CD4-positive, alpha-beta T cell (primary cell): ENCODE results near the gene HNRNPD. TPM values are rescaled to one million over a fixed set of nuclear protein-coding genes. Genes with fewer than 3 reads are reported as not detected.
"Not testable (repeated sequence)": the region's sequence is repeated elsewhere in the genome, so short reads cannot be mapped to it uniquely, and the experiment has no call there.

Experiments used
- ATAC-seq: fragments of 200-7000 bp; cut with Tn5 transposase; one replicate; pipeline ENCODE4 v1.10.0; 2022; ENCODE audit warnings: mild to moderate bottlenecking; ENCODE audit not compliant: poor library complexity
- CTCF ChIA-PET: fragments of 350-600 bp; sonication (Branson Sonifier 250); formaldehyde crosslinking; loops from one replicate; lab custom pipeline; 2021; ENCODE audit warnings: antibody characterized with exemption, inconsistent platforms; lab: Charles Lee
- POLR2A ChIA-PET: fragments of 350-600 bp; sonication (Branson Sonifier 250); formaldehyde crosslinking; loops from one replicate; lab custom pipeline; 2021; ENCODE audit warnings: antibody characterized with exemption, inconsistent platforms; lab: Charles Lee
- DNase-seq, 14 experiments: peaks; one replicate each; pipeline ENCODE4 v3.0.0-alpha.2; 2013 to 2020; ENCODE audit warnings: mixed read lengths in 2 of 14
- H3K27ac ChIP-seq, 2 donors: one replicate each; pipeline versions ENCODE4 v1.5.1 to v1.7.0; 2013; ENCODE audit warnings: low read length in 2 of 2, low read depth in 1 of 2, mild to moderate bottlenecking in 1 of 2
- H3K27me3 ChIP-seq, 2 experiments: 1 replicate in 1 of 2; 2 replicates in 1 of 2; pipeline versions ENCODE4 v1.6.1 to v1.7.0; 2013; ENCODE audit warnings: low read length in 2 of 2, control low read depth in 1 of 2, mild to moderate bottlenecking in 1 of 2, moderate library complexity in 1 of 2; ENCODE audit not compliant: insufficient read depth in 2 of 2, control insufficient read depth in 1 of 2
- H3K36me3 ChIP-seq: one replicate; pipeline ENCODE4 v1.6.1; 2013; ENCODE audit warnings: low read length, control low read depth; ENCODE audit not compliant: insufficient read depth
- H3K4me1 ChIP-seq: one replicate; pipeline ENCODE4 v1.6.1; 2013; ENCODE audit warnings: low read length, control low read depth; ENCODE audit not compliant: insufficient read depth
- H3K4me3 ChIP-seq: one replicate; pipeline ENCODE4 v1.5.1; 2013; ENCODE audit warnings: mild to moderate bottlenecking, low read length, moderate library complexity
- H3K9me3 ChIP-seq, 2 experiments: 1 replicate in 1 of 2; 2 replicates in 1 of 2; pipeline versions ENCODE4 v1.6.1 to v1.7.0; 2013; ENCODE audit warnings: low read length in 2 of 2, mild to moderate bottlenecking in 2 of 2, control low read depth in 1 of 2, moderate library complexity in 1 of 2; ENCODE audit not compliant: control insufficient read depth in 1 of 2, insufficient read depth in 1 of 2
- H3K27ac Mint-ChIP-seq: one replicate; pipeline ENCODE4 v1.8.0; 2020; ENCODE audit warnings: mixed read lengths
- H3K27me3 Mint-ChIP-seq: one replicate; pipeline ENCODE4 v1.8.0; 2021; ENCODE audit warnings: mixed read lengths
- H3K36me3 Mint-ChIP-seq: one replicate; pipeline ENCODE4 v1.8.0; 2021; ENCODE audit warnings: low read depth, mixed read lengths
- H3K4me1 Mint-ChIP-seq: one replicate; pipeline ENCODE4 v1.8.0; 2021; ENCODE audit warnings: low read depth, mixed read lengths
- H3K4me3 Mint-ChIP-seq: one replicate; pipeline ENCODE4 v1.8.0; 2020; ENCODE audit warnings: mild to moderate bottlenecking, mixed read lengths
- H3K9me3 Mint-ChIP-seq: one replicate; pipeline ENCODE4 v1.8.0; 2020; ENCODE audit warnings: mixed read lengths
- CTCF ChIP-seq: fragments of 200-600 bp; IDR thresholded peaks from one replicate; pipeline ENCODE4 v1.8.0; 2022; ENCODE audit warnings: antibody characterized with exemption, mild to moderate bottlenecking
- intact Hi-C, 2 experiments: fragments of 100-400 bp; cut with DNase I in 1 of 2; cut with micrococcal nuclease in 1 of 2; formaldehyde crosslinking; loops; one replicate each; pipeline versions ENCODE4 v1.15.1 to v1.9.0; 2023 to 2025; cut with DNase I, micrococcal nuclease
- total RNA-seq, 174 experiments: library from RNA in 2 of 174; stranded (reverse) in 2 of 174; gene quantifications; one replicate each; pipeline ENCODE4 v1.2.3 and lab custom pipeline; 2021 to 2026

The HNRNPD gene
- total RNA-seq, 2 experiments from 2014 or later, result 235 to 244 TPM

DNA sequence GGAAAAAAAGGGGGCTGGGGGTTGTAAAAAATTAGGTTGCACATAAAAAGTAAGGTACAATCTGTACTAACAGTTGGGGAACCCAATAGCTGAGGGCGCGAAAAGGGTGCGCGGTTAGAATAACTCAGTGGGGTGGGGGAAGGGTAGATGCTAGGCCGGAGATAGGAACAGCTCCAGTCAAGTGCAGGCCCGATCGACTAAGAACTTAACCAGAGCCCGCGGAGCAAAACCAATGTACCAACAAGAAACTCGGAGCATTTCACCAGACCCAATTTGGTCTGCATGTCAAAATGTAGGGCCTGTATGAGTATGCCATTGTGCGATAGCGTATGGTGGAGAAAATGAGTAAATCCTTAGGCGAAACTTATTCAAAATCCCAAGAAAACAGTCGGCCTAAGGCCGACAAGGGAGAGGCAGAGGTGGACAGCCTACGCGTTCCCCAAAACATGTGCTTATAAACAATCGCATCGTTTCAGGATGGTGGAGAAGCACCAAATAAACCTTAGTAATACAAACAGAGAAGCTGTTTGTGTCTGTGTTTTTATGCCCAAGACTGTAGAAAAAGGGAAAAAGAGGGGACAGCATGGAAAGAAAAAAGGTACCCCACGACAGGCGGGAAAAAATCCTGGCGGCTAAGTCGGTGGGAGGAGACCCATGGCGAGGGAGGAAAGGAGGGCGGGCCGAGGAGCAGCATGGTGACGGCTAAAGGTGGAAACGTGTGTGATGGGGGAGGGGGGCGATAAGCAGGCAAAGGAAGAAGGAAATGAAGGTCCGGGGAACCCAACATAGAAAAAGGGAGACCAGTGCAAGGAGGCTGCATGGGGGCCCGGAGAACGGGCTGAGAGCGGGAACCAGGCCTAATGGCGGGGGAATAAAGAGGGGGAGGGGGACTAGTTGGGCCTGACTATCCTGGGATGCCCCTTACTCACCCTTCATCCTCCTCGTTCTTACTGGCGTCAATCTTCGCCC lies 990 bp downstream of the HNRNPD start:
- ChIA-PET CTCF (interaction anchor here (1.4 to 4.7 kb wide), 3 partner anchors 12 to 88 kb away, joined by 5 to 28 read pairs (median 18); no protein-coding TSS in a partner anchor), POLR2A (interaction anchor here (0.6 to 7.0 kb wide), 8 partner anchors 12 to 901 kb away, joined by 3 to 277 read pairs (median 4); partner anchors contain the start of genes ENOPH1 and HNRNPDL)
- H3K36me3 Mint-ChIP-seq, result peaks cover 77% of the 10 kb centered on the region
- no peaks in the 10 kb centered on the region for H3K27me3 ChIP-seq
- H3K9me3 Mint-ChIP-seq, result no peaks in the 10 kb centered on the region
- H3K9me3 ChIP-seq, result peaks cover 0 to 3% of the 10 kb centered on the region in 2 experiments
- H3K4me3 ChIP-seq, result peak overlapping the region; percentile 97
- H3K27ac Mint-ChIP-seq, result peak overlapping the region; percentile 98
- H3K36me3 ChIP-seq, result peaks cover 31% of the 10 kb centered on the region
- no peaks in the 10 kb centered on the region for H3K27me3 Mint-ChIP-seq
- ATAC-seq (peak; percentile 12), DNase-seq (peak; percentile 23 to 84 (median 56))
- H3K4me1 Mint-ChIP-seq, result peaks cover 72% of the 10 kb centered on the region
- TF ChIP-seq CTCF, result no peak
- H3K4me1 ChIP-seq, result peaks cover 24% of the 10 kb centered on the region
- intact Hi-C loops, result loop anchor here (1.0 to 10.0 kb wide), 10 partner anchors 12 to 1112 kb away; partner anchors contain the start of genes ABRAXAS1 (in 2 of the 2), COQ2 (in 2 of the 2), LIN54 (in 2 of the 2) and COPS4 (in 1 of the 2)
- H3K27ac ChIP-seq, result peak overlapping the region; percentile 99
- H3K4me3 Mint-ChIP-seq, result peak overlapping the region; percentile 99

- no peaks in the 10 kb centered on the region for H3K27me3 Mint-ChIP-seq
- intact Hi-C loops, result loop anchor here (5.0 to 10.0 kb wide), 9 partner anchors 84 to 1113 kb away; partner anchors contain the start of genes ABRAXAS1 (in 2 of the 2), COQ2 (in 2 of the 2), LIN54 (in 2 of the 2) and COPS4 (in 1 of the 2)
- no peaks in the 10 kb centered on the region for H3K9me3 Mint-ChIP-seq
- DNase-seq (peak in 1 of 14 experiments; percentile 27), ATAC-seq (no peak)
- peaks cover 80% of the 10 kb centered on the region for H3K4me1 Mint-ChIP-seq
- ChIA-PET CTCF (interaction anchor here (1.2 to 4.7 kb wide), 3 partner anchors 11 to 80 kb away, joined by 3 to 28 read pairs (median 18); no protein-coding TSS in a partner anchor), POLR2A (interaction anchor here (1.3 to 7.0 kb wide), 3 partner anchors 11 to 87 kb away, joined by 5 to 277 read pairs (median 24); partner anchors contain the start of genes ENOPH1 and HNRNPDL)
- H3K27me3 ChIP-seq, result no peaks in the 10 kb centered on the region
- H3K9me3 ChIP-seq, result no peaks in the 10 kb centered on the region
- H3K4me1 ChIP-seq, result peaks cover 31% of the 10 kb centered on the region
- H3K27ac Mint-ChIP-seq, result peak overlapping the region; percentile 98
- peaks cover 90% of the 10 kb centered on the region for H3K36me3 Mint-ChIP-seq
- TF ChIP-seq CTCF, result no peak
- H3K4me3 ChIP-seq, result peak overlapping the region; percentile 97
- peak overlapping the region; percentile 99 for H3K4me3 Mint-ChIP-seq
- peaks cover 44% of the 10 kb centered on the region for H3K36me3 ChIP-seq
- H3K27ac ChIP-seq, result peak overlapping the region in 1 of 2 donors; percentile 99
Measured at GRCh38 chr4:82371497-82371896, 2.3 kb downstream of the HNRNPD start.

DNA sequence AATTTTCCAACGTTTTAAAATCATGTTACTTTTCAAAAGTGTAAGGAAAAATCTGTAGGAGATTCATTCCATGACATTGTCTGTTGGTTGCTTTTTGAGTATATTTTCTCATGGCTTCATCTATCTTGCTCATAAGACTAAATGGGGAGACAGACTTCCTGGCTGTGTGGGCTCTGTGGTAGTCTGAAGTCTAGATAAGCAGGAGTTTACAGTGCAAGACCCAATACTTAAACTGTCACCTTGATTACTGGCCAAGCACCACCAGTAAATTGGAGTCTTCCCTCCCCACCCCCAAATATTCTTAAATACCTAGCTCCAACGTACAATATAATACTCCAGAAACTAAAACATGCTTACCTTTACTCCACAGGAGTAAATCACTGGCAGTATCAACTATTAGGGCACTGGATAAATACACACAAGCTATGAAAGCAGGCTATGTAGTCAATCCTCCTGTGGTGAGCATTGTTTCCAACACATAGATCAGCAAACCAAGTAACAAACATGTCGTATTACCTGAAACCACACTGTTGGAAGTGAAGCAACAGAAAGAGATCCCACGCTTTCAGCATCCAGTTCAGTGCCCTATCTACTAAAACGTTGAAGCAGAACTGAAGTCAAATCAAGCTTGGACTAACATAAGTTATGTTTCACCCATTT lies 6.2 kb downstream of the HNRNPD start:
- no peak for TF ChIP-seq CTCF
- ATAC-seq, result peak; percentile 56
- Mint-ChIP-seq H3K4me3 (peak overlapping the region; percentile 77), H3K27ac (peak overlapping the region; percentile 65), H3K27me3 (no peaks in the 10 kb centered on the region), H3K36me3 (peaks cover 88% of the 10 kb centered on the region), H3K4me1 (peaks cover 92% of the 10 kb centered on the region), H3K9me3 (no peaks in the 10 kb centered on the region)
- intact Hi-C loops, result loop anchor here (10.0 kb wide), 2 partner anchors 893 to 963 kb away; partner anchors contain the start of gene RASGEF1B (in 1 of the 2)
- H3K4me1 ChIP-seq, result peaks cover 47% of the 10 kb centered on the region
- no peaks in the 10 kb centered on the region for H3K27me3 ChIP-seq
- no peak overlapping the region for H3K27ac ChIP-seq
- no peak overlapping the region for H3K4me3 ChIP-seq
- no peaks in the 10 kb centered on the region for H3K9me3 ChIP-seq
- CTCF ChIA-PET, result interaction anchor here (2.1 kb wide), 1 partner anchor 61 kb away, joined by 11 read pairs; the partner anchor contains the start of genes ENOPH1 and HNRNPDL
- POLR2A ChIA-PET, result interaction anchor here (2.1 kb wide), 1 partner anchor 61 kb away, joined by 12 read pairs; no protein-coding TSS in a partner anchor
- DNase-seq, result peak in 1 of 14 experiments; percentile 41
- H3K36me3 ChIP-seq, result peaks cover 56% of the 10 kb centered on the region

GRCh38 chr4:82366431-82366830 lies 7.4 kb downstream of the HNRNPD start:
- not testable (repeated sequence) for H3K27me3 Mint-ChIP-seq, ATAC-seq, H3K4me3 ChIP-seq, DNase-seq, H3K27ac ChIP-seq, H3K9me3 Mint-ChIP-seq, H3K9me3 ChIP-seq, H3K27me3 ChIP-seq
- ChIA-PET POLR2A (interaction anchor here (0.9 to 2.1 kb wide), 2 partner anchors 63 to 895 kb away, joined by 3 to 12 read pairs; partner anchors contain the start of gene RASGEF1B), CTCF (interaction anchor here (2.1 kb wide), 1 partner anchor 62 kb away, joined by 11 read pairs; the partner anchor contains the start of genes ENOPH1 and HNRNPDL)
- H3K4me1 ChIP-seq, result peaks cover 47% of the 10 kb centered on the region
- Mint-ChIP-seq H3K4me1 (peaks cover 95% of the 10 kb centered on the region), H3K36me3 (peaks cover 79% of the 10 kb centered on the region), H3K4me3 (peak overlapping the region; percentile 65), H3K27ac (peak overlapping the region; percentile 65)
- H3K36me3 ChIP-seq, result peaks cover 56% of the 10 kb centered on the region
- intact Hi-C loops, result loop anchor here (10.0 kb wide), 2 partner anchors 892 to 962 kb away; partner anchors contain the start of gene RASGEF1B (in 1 of the 2)
